Measurements from ENCODE around the gene PNO1.

The PNO1 gene

GRCh38 chr2:68156419-68156818, 1.3 kb upstream of the PNO1 start:
- Histone ChIP-seq H3K27ac (ENCODE audit: extremely low read depth, low read depth, low read length) (no peak overlapping the region), H3K36me3 (ENCODE audit: control insufficient read depth in 2 of 2, insufficient read depth in 1 of 2, low read length in 2 of 2) (peaks cover 14 to 19% of the 10 kb centered on the region in 2 experiments), H3K4me1 (ENCODE audit: control insufficient read depth, insufficient read depth, low read length) (no peaks in the 10 kb centered on the region; the same call in 1 of the 2 replicates), H3K4me3 (ENCODE audit: low read depth, low read length) (peak overlapping the region; percentile 80), H3K9me3 (ENCODE audit: control insufficient read depth, insufficient read depth, low read depth, low read length) (no peaks in the 10 kb centered on the region)
- TF ChIP-seq ZNF510 (tag by site-specific recombination; IDR thresholded peaks at IDR 0.05; ENCODE audit: insufficient replicate concordance) = no peak
- TF ChIP-seq ZNF341 (tag by site-specific recombination; IDR thresholded peaks at IDR 0.05; ENCODE audit: low read depth) = no peak
- TF ChIP-seq SCRT1 (tag by site-specific recombination; IDR thresholded peaks at IDR 0.05; ENCODE audit: borderline replicate concordance) = no peak
- TF ChIP-seq ZNF513 (tag by site-specific recombination; IDR thresholded peaks at IDR 0.05) = no peak
- TF ChIP-seq ZFHX2 (tag by site-specific recombination; conservative IDR thresholded peaks at IDR 0.05) = no peak
- TF ChIP-seq ZNF335 (tag by site-specific recombination; conservative IDR thresholded peaks at IDR 0.05) = no peak
- no peak for TF ChIP-seq ZNF654 (tag by site-specific recombination; IDR thresholded peaks at IDR 0.05; ENCODE audit: low read depth)
- TF ChIP-seq ZNF121 (tag by site-specific recombination; IDR thresholded peaks at IDR 0.05) = no peak
- no peak for TF ChIP-seq ZNF645 (tag by site-specific recombination; IDR thresholded peaks at IDR 0.05)
- no peak for TF ChIP-seq TCF7L2 (IDR thresholded peaks at IDR 0.05; ENCODE audit: borderline replicate concordance, low read depth, low read length)
- TF ChIP-seq ZNF521 (tag by site-specific recombination; IDR thresholded peaks at IDR 0.05) = no peak
- no peak for TF ChIP-seq HOXC10 (CRISPR knock-in tag; IDR thresholded peaks at IDR 0.05)
- TF ChIP-seq ZNF362 (tag by site-specific recombination; IDR thresholded peaks at IDR 0.05) = no peak
- TF ChIP-seq RBAK (tag by site-specific recombination; IDR thresholded peaks at IDR 0.05) = no peak
- TF ChIP-seq ZNF624 (tag by site-specific recombination; IDR thresholded peaks at IDR 0.05) = no peak
- TF ChIP-seq SALL2 (tag by site-specific recombination; IDR thresholded peaks at IDR 0.05; ENCODE audit: borderline replicate concordance) = no peak
- ChIA-PET POLR2A (interaction anchor here (0.6 to 2.4 kb wide), 3 partner anchors 68 to 1964 kb away, joined by 3 to 9 read pairs (median 5); partner anchors contain the start of gene PPP3R1), CTCF (interaction anchor here (0.6 to 1.8 kb wide), 5 partner anchors 31 to 1614 kb away, joined by 3 to 8 read pairs (median 4); no protein-coding TSS in a partner anchor)

GRCh38 chr2:68157002-68157401, 686 bp upstream of the PNO1 start:
- Histone ChIP-seq H3K4me3 (ENCODE audit: low read depth, low read length) (peak overlapping the region; percentile 80), H3K9me3 (ENCODE audit: control insufficient read depth, insufficient read depth, low read depth, low read length) (no peaks in the 10 kb centered on the region), H3K4me1 (ENCODE audit: control insufficient read depth, insufficient read depth, low read length) (no peaks in the 10 kb centered on the region; the same call in 1 of the 2 replicates), H3K36me3 (ENCODE audit: control insufficient read depth in 2 of 2, insufficient read depth in 1 of 2, low read length in 2 of 2) (peaks cover 20 to 24% of the 10 kb centered on the region in 2 experiments), H3K27ac (ENCODE audit: extremely low read depth, low read depth, low read length) (peak overlapping the region; percentile 95)
- ChIA-PET CTCF (interaction anchor here (0.7 to 1.8 kb wide), 4 partner anchors 35 to 1614 kb away, joined by 4 to 8 read pairs (median 4); no protein-coding TSS in a partner anchor), POLR2A (interaction anchor here (0.6 to 2.4 kb wide), 3 partner anchors 11 to 1964 kb away, joined by 3 to 9 read pairs (median 7); partner anchors contain the start of gene PPP3R1)
- TF ChIP-seq ZNF600 (tag by site-specific recombination; IDR thresholded peaks at IDR 0.05) (peak; percentile 66), ZNF677 (tag by site-specific recombination; IDR thresholded peaks at IDR 0.05) (no peak), ZBTB8A (tag by site-specific recombination; IDR thresholded peaks at IDR 0.05) (no peak), ZSCAN18 (tag by site-specific recombination; IDR thresholded peaks at IDR 0.05) (no peak), ZBTB44 (tag by site-specific recombination; IDR thresholded peaks at IDR 0.05) (no peak), ZBTB20 (tag by site-specific recombination; IDR thresholded peaks at IDR 0.05) (0 out of 2 replicates have a peak, but pooled peaks have one; percentile 8), INSM2 (tag by site-specific recombination; IDR thresholded peaks at IDR 0.05) (no peak), ZNF514 (tag by site-specific recombination; IDR thresholded peaks at IDR 0.05) (no peak)
